Body of pancreas (tissue), 4 donors: ENCODE results near the gene CCDC85C. TPM values are rescaled to one million over a fixed set of nuclear protein-coding genes. Genes with fewer than 3 reads are reported as not detected.
A peak's percentile ranks its signal among the peaks of the same experiment; 100 is the strongest.

Source experiments
- ATAC-seq: fragments of 150-250 bp; one replicate; pipeline ENCODE4 v1.9.1; 2016
- DNase-seq, 4 donors: peaks; one replicate each; pipeline ENCODE4 v3.0.0-alpha.2; 2019
- H3K27ac ChIP-seq, 4 donors: fragments of 200-600 bp; sonication (generic); 1 replicate in 3 of 4; 2 replicates in 1 of 4; pipeline versions ENCODE4 v1.5.1 to v1.6.1; 2016 to 2019; ENCODE audit warnings: mild to moderate bottlenecking in 1 of 4, mixed read lengths in 1 of 4, moderate library complexity in 1 of 4
- H3K27me3 ChIP-seq, 2 donors: fragments of 200-600 bp; sonication (generic); one replicate each; pipeline ENCODE4 v1.6.0; 2016; ENCODE audit warnings: mild to moderate bottlenecking in 1 of 2
- H3K36me3 ChIP-seq, 2 donors: fragments of 200-600 bp; sonication (generic); replicated peaks in 1 of 2; 2 replicates each; pipeline ENCODE4 v1.5.1; 2016; ENCODE audit warnings: low read depth in 2 of 2; ENCODE audit not compliant: insufficient read depth in 1 of 2
- H3K4me1 ChIP-seq: fragments of 200-600 bp; sonication (generic); one replicate; pipeline ENCODE4 v1.6.0; 2016
- H3K4me3 ChIP-seq, 2 donors: fragments of 200-600 bp; sonication (generic); 1 replicate in 1 of 2; 2 replicates in 1 of 2; pipeline ENCODE4 v1.5.1; 2016 to 2019
- H3K9me3 ChIP-seq, 3 donors: fragments of 200-600 bp; sonication (generic); 1 replicate in 2 of 3; 2 replicates in 1 of 3; pipeline ENCODE4 v1.5.1; 2016
- POLR2A ChIP-seq, 3 donors: fragments of 450-650 bp; IDR thresholded peaks; one replicate each; pipeline ENCODE4 v1.6.1; 2016; ENCODE audit warnings: antibody characterized with exemption in 3 of 3, mild to moderate bottlenecking in 2 of 3
- WGBS, 2 donors: methylation state at CpG; one replicate each; pipeline ENCODE4 v1.1.5; 2017; 5-methylcytosine and 5-hydroxymethylcytosine counted together
- intact Hi-C: fragments of 100-400 bp; cut with DNase I; formaldehyde crosslinking; loops from one replicate; pipeline ENCODE4 v1.15.1; 2023
- total RNA-seq, 2 donors: library from RNA; depleted of rRNA; stranded (reverse); fragments of >200 nt; gene quantifications; one replicate each; pipeline ENCODE4 v1.1.0, GENCODE V29; 2016
- TF ChIP-seq, protein P1 (sequence below), 7 experiments: fragments of 450-650 bp in 4 of 7; fragments of 200-600 bp in 3 of 7; sonication (generic) in 3 of 7; IDR thresholded peaks; one replicate each; pipeline ENCODE4 v1.5.1; 2016 to 2019; ENCODE audit warnings: antibody characterized with exemption in 7 of 7

Gene CCDC85C
- total RNA-seq, 2 donors from 2014 or later = 8.9 to 10.1 TPM

DNA sequence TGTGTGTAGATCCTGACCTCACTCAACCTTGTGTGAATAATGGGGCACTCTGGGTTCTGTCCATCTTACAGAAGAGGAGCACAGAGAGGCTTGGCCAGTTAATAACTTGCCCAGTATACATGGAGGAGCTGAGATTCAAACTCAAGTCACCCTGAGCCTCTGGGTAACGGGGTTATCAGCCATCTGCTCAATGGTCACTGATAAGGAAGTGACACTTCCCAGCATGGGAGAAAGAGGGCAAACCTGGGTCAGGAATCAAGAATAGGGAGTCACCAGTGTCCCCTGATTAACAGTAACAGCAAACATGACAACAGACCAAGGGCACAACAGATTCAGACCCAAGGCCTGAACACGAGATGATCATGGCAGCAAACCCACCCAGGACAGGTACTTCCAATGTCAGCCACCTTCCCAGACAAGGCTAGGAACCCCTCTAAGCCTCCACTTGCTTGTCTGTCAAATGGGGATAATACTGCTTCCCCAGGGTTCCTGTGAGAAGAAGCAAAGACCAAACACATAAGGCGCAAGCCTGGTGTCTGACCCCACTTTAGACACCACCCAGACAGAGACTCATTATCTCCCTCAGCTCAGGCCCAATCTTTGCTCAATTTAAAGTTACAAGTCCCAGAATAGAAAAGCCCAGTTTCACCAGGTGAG, 3.6 kb downstream of the CCDC85C start:
- Histone ChIP-seq H3K36me3 (no peaks in the 10 kb centered on the region), H3K4me3 (no peak overlapping the region), H3K9me3 (no peaks in the 10 kb centered on the region), H3K27me3 (no peaks in the 10 kb centered on the region), H3K4me1 (peaks cover 84% of the 10 kb centered on the region), H3K27ac (peak overlapping the region in 3 of 4 donors; percentile 59 to 73 (median 64))
- intact Hi-C loops = no loop called here
- WGBS, 2 donors = 45 to 51% methylated on average over 3 of the region's 3 CpGs
- TF ChIP-seq, protein P1, sequence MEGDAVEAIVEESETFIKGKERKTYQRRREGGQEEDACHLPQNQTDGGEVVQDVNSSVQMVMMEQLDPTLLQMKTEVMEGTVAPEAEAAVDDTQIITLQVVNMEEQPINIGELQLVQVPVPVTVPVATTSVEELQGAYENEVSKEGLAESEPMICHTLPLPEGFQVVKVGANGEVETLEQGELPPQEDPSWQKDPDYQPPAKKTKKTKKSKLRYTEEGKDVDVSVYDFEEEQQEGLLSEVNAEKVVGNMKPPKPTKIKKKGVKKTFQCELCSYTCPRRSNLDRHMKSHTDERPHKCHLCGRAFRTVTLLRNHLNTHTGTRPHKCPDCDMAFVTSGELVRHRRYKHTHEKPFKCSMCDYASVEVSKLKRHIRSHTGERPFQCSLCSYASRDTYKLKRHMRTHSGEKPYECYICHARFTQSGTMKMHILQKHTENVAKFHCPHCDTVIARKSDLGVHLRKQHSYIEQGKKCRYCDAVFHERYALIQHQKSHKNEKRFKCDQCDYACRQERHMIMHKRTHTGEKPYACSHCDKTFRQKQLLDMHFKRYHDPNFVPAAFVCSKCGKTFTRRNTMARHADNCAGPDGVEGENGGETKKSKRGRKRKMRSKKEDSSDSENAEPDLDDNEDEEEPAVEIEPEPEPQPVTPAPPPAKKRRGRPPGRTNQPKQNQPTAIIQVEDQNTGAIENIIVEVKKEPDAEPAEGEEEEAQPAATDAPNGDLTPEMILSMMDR (IDR thresholded peaks at IDR 0.05) = no peak
- no peak for TF ChIP-seq POLR2A (IDR thresholded peaks at IDR 0.05)
- no peak for ATAC-seq
- no peak for DNase-seq

DNA sequence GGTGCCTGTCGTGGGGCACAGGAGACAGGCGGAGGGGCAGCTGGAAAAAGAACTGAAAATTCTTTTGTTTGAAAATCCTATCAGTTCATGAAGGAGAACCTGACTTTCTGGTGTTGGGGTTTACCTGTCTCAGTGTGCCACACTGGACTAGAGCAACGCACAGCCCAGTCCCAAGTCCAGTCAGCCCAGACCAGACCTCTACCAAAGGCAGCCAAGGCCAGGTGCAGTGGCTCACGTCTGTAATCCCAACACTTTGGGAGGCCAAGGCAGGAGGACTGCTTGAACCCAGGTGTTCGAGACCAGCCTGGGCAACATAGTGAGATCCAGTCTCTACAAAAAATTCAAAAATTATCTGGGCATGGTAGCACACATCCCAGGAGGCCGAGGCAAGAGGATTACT, 4.6 kb downstream of the CCDC85C start:
- intact Hi-C loops = no loop called here
- no peaks in the 10 kb centered on the region for H3K9me3 ChIP-seq
- TF ChIP-seq, protein P1 (IDR thresholded peaks at IDR 0.05) = no peak
- no peak for TF ChIP-seq POLR2A (IDR thresholded peaks at IDR 0.05)
- WGBS, 2 donors = 39% methylated on average over 6 of the region's 6 CpGs
- H3K4me3 ChIP-seq = no peak overlapping the region
- H3K4me1 ChIP-seq = peaks cover 93% of the 10 kb centered on the region
- DNase-seq (no peak), ATAC-seq (no peak)
- H3K36me3 ChIP-seq = no peaks in the 10 kb centered on the region
- no peaks in the 10 kb centered on the region for H3K27me3 ChIP-seq
- H3K27ac ChIP-seq = peak overlapping the region in 3 of 4 donors; percentile 59 to 75 (median 64)

DNA sequence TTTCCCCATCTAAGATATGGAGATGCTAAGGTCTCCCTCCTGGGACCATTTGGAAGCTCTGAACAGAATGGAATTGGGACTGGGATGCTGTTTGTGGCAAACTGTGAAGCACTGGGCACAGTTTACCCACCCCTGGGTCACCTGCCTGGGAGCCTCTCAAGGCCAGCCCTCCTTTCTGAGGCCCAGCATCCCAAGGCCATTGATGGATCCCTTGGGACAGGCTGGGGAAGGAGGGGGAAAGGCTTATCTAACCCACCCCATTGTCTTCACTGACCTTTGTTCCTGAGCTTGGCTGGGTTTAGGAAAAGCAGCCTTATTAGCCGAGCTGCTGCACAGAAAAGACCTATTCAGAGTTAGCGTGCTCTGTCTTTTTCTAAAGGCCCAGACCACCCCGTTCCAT, 5.2 kb downstream of the CCDC85C start:
- Histone ChIP-seq H3K36me3 (no peaks in the 10 kb centered on the region), H3K9me3 (no peaks in the 10 kb centered on the region), H3K27ac (peak overlapping the region in 3 of 4 donors; percentile 59 to 75 (median 64)), H3K4me1 (peaks cover 98% of the 10 kb centered on the region), H3K4me3 (no peak overlapping the region), H3K27me3 (no peaks in the 10 kb centered on the region)
- intact Hi-C loops = no loop called here
- ATAC-seq (no peak), DNase-seq (no peak)
- WGBS, 2 donors = 34 to 42% methylated on average over 3 of the region's 3 CpGs
- no peak for TF ChIP-seq POLR2A (IDR thresholded peaks at IDR 0.05)
- TF ChIP-seq, protein P1 (IDR thresholded peaks at IDR 0.05) = no peak

DNA sequence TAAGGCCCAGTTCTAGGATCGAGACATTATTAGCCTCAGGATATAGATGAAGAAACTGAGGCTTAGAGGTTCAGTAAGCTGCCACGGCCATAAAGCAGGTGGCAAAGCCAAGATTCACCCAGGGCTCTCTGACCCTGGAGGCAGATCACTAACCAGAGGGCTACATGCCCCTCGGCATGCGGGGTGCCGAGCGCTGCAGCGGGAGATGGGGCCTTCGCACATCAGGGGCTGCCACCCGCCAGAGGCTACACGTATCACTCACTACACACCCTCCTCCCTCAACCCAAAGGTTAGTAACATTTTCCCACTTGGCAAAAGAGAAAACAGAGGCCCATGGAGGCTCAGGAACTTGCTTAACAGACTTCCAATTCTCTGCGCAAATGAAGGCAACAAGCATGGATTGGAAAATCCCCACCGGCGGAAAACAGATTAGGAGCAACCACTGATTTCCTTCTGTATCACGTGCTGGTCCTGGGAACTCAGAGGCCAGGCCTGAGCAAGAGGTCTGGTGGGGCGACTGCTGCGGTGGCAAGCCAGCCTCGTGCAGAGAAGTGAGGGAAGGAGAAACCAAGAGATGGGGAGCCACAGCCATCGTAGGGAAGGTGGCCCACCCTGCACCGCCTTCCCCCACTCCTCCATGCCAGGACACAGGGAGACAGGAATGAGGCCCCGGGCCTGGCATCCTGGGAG, 6.0 kb downstream of the CCDC85C start:
- Histone ChIP-seq H3K27ac (peak overlapping the region in 3 of 4 donors; percentile 59 to 75 (median 64)), H3K4me3 (no peak overlapping the region), H3K9me3 (no peaks in the 10 kb centered on the region), H3K4me1 (peaks cover 98% of the 10 kb centered on the region), H3K27me3 (no peaks in the 10 kb centered on the region), H3K36me3 (no peaks in the 10 kb centered on the region)
- ATAC-seq (no peak), DNase-seq (no peak)
- WGBS, 2 donors = 93 to 94% methylated on average over 18 to 20 of the region's 20 CpGs
- TF ChIP-seq, protein P1 (IDR thresholded peaks at IDR 0.05) = no peak
- no peak for TF ChIP-seq POLR2A (IDR thresholded peaks at IDR 0.05)
- intact Hi-C loops = no loop called here
